Peyer's patch (tissue), 4 donors: ENCODE measurements around the gene CLEC4G.

Source experiments
- CTCF ChIP-seq, 6 experiments: fragments of 450-650 bp in 4 of 6; fragments of 200-600 bp in 2 of 6; sonication (generic) in 1 of 6; IDR thresholded peaks; one replicate each; pipeline ENCODE4 v1.5.1; 2017 to 2019; ENCODE audit warnings: antibody characterized with exemption in 6 of 6, mild to moderate bottlenecking in 3 of 6, moderate library complexity in 1 of 6
- POLR2A ChIP-seq, 2 donors: fragments of 450-650 bp; IDR thresholded peaks; one replicate each; pipeline ENCODE4 v1.5.1; 2017; ENCODE audit warnings: antibody characterized with exemption in 2 of 2, mild to moderate bottlenecking in 2 of 2, moderate library complexity in 2 of 2

- TF ChIP-seq POLR2A (IDR thresholded peaks at IDR 0.05), result no peak
- no peak for TF ChIP-seq CTCF (IDR thresholded peaks at IDR 0.05)
These were observed 32.9 kb downstream of the CLEC4G start for GRCh38 chr19:7699003-7699402.
